K562 (cell line): ENCODE data around the gene SELENOO. TPM values are rescaled to one million over a fixed set of nuclear protein-coding genes. Genes with fewer than 3 reads are reported as not detected.

Experiments
- ARHGAP35 ChIP-seq: fragments of 450-650 bp; IDR thresholded peaks from 2 replicates; pipeline ENCODE4 v1.6.1; 2018; ENCODE audit not compliant: partially characterized antibody
- FOXP1 ChIP-seq: sonication (generic); formaldehyde crosslinking; IDR thresholded peaks from 2 replicates; pipeline ENCODE4 v1.8.0; 2022; ENCODE audit warnings: mild to moderate bottlenecking, missing genetic modification reagents
- MBD2 ChIP-seq: sonication (generic); IDR thresholded peaks from 2 replicates; pipeline ENCODE4 v1.6.1; 2016; ENCODE audit warnings: low read depth, borderline replicate concordance
- NR3C1 ChIP-seq: sonication (generic); formaldehyde crosslinking; IDR thresholded peaks from 2 replicates; pipeline ENCODE4 v1.8.1; 2022; ENCODE audit warnings: missing genetic modification reagents
- POLR2H ChIP-seq: IDR thresholded peaks from 2 replicates; pipeline ENCODE4 v1.6.1; 2016; ENCODE audit warnings: missing genetic modification characterization, low read depth, mild to moderate bottlenecking, control low read depth, missing compliant biosample characterization, moderate library complexity
- POU5F1 ChIP-seq: fragments of 150-350 bp; IDR thresholded peaks from 2 replicates; pipeline ENCODE4 v1.6.1; 2014; ENCODE audit warnings: borderline replicate concordance, low read length, low read depth, mild to moderate bottlenecking; ENCODE audit not compliant: partially characterized antibody
- PTBP1 ChIP-seq: fragments of 200-400 bp; formaldehyde crosslinking; IDR thresholded peaks from 2 replicates; pipeline ENCODE4 v1.6.1; 2017; ENCODE audit warnings: low read depth, low read length
- RBFOX2 ChIP-seq: fragments of 200-400 bp; formaldehyde crosslinking; IDR thresholded peaks from 2 replicates; pipeline ENCODE4 v1.6.1; 2017; ENCODE audit warnings: low read depth, mild to moderate bottlenecking, low read length, moderate library complexity
- ZBTB1 ChIP-seq: sonication (generic); formaldehyde crosslinking; IDR thresholded peaks from 2 replicates; pipeline ENCODE4 v1.8.1; 2023; ENCODE audit warnings: missing genetic modification reagents, low read depth, mild to moderate bottlenecking, borderline replicate concordance
- polyA plus RNA-seq, 8 experiments: library from polyadenylated mRNA; depleted of rRNA in 4 of 8; stranded (reverse) in 5 of 8; unstranded in 3 of 8; fragments of >200 nt; fragmentation: Nextera tagmentation in 2 of 8; fragmentation: Illumina TruSeq in 1 of 8; extraction: Ambion mirVana in 2 of 8; extraction: Trizol in 1 of 8; gene quantifications; 2 replicates each; pipeline versions ENCODE4 v1.2.1 to v1.2.3, GENCODE V29; 2011 to 2014; ENCODE audit warnings: inconsistent platforms in 1 of 8, missing spikeins in 1 of 8
- total RNA-seq, 7 experiments: library from RNA; depleted of rRNA in 6 of 7; stranded (reverse); fragments of >200 nt in 6 of 7; fragmentation: Illumina TruSeq in 2 of 7; extraction: Trizol in 2 of 7; gene quantifications; 2 replicates each; pipeline versions ENCODE4 v1.2.1 to v1.2.3, GENCODE V29; 2011 to 2021; ENCODE audit warnings: low replicate concordance in 1 of 7
- TF ChIP-seq, protein P1 (sequence below): fragments of 200-400 bp; formaldehyde crosslinking; IDR thresholded peaks from 2 replicates; pipeline ENCODE4 v1.6.1; 2017; ENCODE audit warnings: mild to moderate bottlenecking, low read depth, low read length, moderate library complexity
- TF ChIP-seq, protein P2 (sequence below): fragments of 450-650 bp; IDR thresholded peaks from 2 replicates; pipeline ENCODE4 v1.6.1; 2016; ENCODE audit warnings: low read depth
- TF ChIP-seq, protein P3 (sequence below): fragments of 250-450 bp; sonication (Bioruptor Pico); IDR thresholded peaks from 2 replicates; pipeline ENCODE4 v1.4.0; 2020; ENCODE audit warnings: borderline replicate concordance
- TF ChIP-seq, protein P4 (sequence below), 2 experiments: fragments of 200-800 bp in 1 of 2; sonication (Bioruptor generic) in 1 of 2; sonication (generic) in 1 of 2; formaldehyde crosslinking in 1 of 2; IDR thresholded peaks in 1 of 2; conservative IDR thresholded peaks in 1 of 2; 2 replicates each; pipeline versions ENCODE4 v1.5.0 to v1.6.1; 2016 to 2020; ENCODE audit warnings: missing compliant biosample characterization in 1 of 2, missing genetic modification characterization in 1 of 2, missing genetic modification reagents in 1 of 2

The SELENOO gene
- total and polyA plus RNA-seq, 9 of the 15 experiments (the other 6 are each of a cell fraction or from before 2014, with no cell fraction given) = 0.37 to 24.9 (median 8.3) TPM

DNA sequence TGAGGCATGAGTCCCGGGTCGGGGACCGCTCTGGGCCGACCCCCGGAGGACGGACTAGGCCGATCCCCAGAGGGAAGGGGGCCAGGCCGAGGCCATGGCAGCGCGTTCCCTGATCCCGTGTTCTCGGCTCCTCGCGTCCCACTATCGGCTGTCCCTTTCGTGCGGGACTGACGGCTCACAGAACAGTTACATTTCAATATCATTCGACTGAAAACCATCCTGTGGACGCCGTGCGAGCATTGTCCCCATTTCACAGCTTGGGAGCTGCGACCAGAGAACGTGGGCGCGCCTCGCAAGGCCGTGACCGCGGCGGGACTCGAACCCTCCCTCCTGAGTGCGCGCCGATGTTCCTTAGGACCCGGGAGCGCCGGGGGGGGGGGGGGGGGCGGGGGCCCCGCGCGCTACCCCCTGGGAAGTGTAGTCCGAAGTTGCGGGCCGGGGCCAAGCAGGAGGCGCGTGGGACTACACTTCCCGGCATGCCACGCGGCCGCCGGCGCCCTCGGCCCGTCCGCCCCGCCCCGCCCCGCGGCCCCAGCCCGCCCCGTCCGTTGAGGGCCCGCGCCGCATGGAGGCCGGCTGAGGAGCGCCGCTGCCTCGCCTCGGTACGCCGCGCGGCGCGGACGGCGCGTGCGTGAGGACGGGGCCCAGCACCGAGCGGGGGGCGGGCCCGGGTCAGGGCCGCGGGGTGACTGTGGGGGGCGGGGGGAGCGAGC, 15.3 kb upstream of the SELENOO start, which contains the start of gene TRABD (continued):
- TF ChIP-seq, protein P1, sequence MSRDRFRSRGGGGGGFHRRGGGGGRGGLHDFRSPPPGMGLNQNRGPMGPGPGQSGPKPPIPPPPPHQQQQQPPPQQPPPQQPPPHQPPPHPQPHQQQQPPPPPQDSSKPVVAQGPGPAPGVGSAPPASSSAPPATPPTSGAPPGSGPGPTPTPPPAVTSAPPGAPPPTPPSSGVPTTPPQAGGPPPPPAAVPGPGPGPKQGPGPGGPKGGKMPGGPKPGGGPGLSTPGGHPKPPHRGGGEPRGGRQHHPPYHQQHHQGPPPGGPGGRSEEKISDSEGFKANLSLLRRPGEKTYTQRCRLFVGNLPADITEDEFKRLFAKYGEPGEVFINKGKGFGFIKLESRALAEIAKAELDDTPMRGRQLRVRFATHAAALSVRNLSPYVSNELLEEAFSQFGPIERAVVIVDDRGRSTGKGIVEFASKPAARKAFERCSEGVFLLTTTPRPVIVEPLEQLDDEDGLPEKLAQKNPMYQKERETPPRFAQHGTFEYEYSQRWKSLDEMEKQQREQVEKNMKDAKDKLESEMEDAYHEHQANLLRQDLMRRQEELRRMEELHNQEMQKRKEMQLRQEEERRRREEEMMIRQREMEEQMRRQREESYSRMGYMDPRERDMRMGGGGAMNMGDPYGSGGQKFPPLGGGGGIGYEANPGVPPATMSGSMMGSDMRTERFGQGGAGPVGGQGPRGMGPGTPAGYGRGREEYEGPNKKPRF = no peak
- TF ChIP-seq POU5F1 (no peak), RBFOX2 (peak; percentile 26; the same call in 1 of the 2 replicates), FOXP1 (CRISPR knock-in tag) (no peak), ZBTB1 (no peak), NR3C1 (CRISPR knock-in tag) (no peak), POLR2H (no peak), MBD2 (no peak), PTBP1 (no peak), ARHGAP35 (no peak)
- TF ChIP-seq, protein P2, sequence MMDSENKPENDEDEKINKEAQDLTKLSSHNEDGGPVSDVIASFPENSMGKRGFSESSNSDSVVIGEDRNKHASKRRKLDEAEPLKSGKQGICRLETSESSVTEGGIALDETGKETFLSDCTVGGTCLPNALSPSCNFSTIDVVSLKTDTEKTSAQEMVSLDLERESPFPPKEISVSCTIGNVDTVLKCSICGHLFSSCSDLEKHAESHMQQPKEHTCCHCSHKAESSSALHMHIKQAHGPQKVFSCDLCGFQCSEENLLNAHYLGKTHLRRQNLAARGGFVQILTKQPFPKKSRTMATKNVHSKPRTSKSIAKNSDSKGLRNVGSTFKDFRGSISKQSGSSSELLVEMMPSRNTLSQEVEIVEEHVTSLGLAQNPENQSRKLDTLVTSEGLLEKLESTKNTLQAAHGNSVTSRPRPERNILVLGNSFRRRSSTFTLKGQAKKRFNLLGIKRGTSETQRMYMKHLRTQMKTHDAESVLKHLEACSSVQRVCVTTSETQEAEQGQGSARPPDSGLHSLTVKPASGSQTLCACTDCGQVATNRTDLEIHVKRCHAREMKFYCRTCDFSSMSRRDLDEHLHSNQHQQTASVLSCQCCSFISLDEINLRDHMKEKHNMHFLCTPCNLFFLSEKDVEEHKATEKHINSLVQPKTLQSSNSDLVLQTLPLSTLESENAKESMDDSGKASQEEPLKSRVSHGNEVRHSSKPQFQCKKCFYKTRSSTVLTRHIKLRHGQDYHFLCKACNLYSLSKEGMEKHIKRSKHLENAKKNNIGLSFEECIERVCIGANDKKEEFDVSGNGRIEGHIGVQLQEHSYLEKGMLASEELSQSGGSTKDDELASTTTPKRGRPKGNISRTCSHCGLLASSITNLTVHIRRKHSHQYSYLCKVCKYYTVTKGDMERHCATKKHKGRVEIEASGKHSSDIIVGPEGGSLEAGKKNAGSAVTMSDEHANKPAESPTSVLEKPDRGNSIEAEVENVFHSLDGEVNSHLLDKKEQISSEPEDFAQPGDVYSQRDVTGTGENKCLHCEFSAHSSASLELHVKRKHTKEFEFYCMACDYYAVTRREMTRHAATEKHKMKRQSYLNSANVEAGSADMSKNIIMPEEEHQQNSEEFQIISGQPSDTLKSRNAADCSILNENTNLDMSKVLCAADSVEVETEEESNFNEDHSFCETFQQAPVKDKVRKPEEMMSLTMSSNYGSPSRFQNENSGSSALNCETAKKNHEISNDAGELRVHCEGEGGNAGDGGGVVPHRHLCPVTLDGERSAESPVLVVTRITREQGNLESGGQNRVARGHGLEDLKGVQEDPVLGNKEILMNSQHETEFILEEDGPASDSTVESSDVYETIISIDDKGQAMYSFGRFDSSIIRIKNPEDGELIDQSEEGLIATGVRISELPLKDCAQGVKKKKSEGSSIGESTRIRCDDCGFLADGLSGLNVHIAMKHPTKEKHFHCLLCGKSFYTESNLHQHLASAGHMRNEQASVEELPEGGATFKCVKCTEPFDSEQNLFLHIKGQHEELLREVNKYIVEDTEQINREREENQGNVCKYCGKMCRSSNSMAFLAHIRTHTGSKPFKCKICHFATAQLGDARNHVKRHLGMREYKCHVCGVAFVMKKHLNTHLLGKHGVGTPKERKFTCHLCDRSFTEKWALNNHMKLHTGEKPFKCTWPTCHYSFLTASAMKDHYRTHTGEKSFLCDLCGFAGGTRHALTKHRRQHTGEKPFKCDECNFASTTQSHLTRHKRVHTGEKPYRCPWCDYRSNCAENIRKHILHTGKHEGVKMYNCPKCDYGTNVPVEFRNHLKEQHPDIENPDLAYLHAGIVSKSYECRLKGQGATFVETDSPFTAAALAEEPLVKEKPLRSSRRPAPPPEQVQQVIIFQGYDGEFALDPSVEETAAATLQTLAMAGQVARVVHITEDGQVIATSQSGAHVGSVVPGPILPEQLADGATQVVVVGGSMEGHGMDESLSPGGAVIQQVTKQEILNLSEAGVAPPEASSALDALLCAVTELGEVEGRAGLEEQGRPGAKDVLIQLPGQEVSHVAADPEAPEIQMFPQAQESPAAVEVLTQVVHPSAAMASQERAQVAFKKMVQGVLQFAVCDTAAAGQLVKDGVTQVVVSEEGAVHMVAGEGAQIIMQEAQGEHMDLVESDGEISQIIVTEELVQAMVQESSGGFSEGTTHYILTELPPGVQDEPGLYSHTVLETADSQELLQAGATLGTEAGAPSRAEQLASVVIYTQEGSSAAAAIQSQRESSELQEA = no peak
- TF ChIP-seq, protein P3, sequence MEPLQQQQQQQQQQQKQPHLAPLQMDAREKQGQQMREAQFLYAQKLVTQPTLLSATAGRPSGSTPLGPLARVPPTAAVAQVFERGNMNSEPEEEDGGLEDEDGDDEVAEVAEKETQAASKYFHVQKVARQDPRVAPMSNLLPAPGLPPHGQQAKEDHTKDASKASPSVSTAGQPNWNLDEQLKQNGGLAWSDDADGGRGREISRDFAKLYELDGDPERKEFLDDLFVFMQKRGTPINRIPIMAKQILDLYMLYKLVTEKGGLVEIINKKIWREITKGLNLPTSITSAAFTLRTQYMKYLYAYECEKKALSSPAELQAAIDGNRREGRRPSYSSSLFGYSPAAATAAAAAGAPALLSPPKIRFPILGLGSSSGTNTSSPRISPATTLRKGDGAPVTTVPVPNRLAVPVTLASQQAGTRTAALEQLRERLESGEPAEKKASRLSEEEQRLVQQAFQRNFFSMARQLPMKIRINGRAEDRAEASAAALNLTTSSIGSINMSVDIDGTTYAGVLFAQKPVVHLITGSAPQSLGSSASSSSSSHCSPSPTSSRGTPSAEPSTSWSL (CRISPR knock-in tag) = no peak
- TF ChIP-seq, protein P4, sequence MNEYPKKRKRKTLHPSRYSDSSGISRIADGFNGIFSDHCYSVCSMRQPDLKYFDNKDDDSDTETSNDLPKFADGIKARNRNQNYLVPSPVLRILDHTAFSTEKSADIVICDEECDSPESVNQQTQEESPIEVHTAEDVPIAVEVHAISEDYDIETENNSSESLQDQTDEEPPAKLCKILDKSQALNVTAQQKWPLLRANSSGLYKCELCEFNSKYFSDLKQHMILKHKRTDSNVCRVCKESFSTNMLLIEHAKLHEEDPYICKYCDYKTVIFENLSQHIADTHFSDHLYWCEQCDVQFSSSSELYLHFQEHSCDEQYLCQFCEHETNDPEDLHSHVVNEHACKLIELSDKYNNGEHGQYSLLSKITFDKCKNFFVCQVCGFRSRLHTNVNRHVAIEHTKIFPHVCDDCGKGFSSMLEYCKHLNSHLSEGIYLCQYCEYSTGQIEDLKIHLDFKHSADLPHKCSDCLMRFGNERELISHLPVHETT (CRISPR knock-in tag; conservative IDR thresholded peaks at IDR 0.05 in 1 of 2, IDR thresholded peaks at IDR 0.05 in 1 of 2) = peak in 1 of 2 experiments; percentile 82; a peak in 2 of 4 replicates
